GM19043 (cell line): ENCODE data around the gene PRKCSH.
"Not testable (repeated sequence)": the region's sequence is repeated elsewhere in the genome, so short reads cannot be mapped to it uniquely, and the experiment has no call there.

Experiments used
- ATAC-seq: cut with Tn5 transposase; IDR thresholded peaks from one replicate; pipeline ENCODE4 v1.9.1; 2021; ENCODE audit warnings: low read depth; ENCODE audit not compliant: unreplicated experiment

The PRKCSH gene

DNA sequence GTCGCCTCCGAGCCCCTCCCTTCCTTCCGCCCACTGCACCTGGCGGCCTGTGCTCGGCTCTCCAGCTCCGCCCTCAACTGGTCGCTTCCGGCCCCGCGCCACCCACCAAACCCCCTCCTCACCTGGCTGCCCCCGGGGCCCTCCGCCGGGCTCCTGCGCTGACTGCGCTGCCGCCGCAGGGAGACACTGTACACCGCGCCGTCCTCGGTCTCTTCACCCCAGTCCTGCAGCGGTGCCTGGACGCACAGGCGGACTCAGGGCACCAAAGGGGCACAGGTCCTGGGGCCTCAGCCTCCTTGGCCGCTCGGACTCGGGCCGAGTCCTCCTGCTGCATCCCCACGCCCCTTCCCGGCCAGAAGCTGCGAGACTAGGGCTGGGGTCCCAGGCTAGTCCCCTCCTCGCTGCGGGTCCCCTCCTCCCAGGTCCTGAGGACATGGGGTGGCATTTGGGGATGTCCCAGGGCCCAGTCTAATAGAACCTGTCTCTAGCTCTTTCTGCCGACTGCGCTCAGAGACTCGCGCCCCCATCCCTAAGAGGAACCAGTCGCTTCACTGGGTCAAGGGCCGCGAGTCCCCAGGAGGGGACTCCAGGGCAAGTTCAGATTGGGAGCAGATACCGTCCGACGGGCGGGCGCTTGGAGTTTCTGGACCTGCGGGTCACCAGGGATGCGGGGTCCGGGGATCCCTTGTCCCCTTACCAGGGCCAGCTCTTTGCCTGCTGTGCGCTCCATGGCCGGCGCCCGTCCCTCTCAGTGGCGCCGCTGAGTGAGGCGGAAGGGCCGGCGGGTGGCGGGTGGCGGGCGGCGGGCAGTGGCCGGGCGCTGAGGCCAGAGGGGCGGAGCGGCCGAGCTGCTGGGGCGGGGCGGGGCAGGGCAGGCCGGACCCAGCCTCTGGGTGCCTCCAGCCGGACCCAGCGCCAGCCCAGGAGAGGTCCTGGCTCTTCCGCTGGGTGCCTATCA lies 16.6 kb upstream of the PRKCSH start, which contains the start of gene RGL3:
Gene RGL3 (minus strand): TSS at position 766 of the 958 bp plus-strand sequence. CDS start 36 bp downstream, at position 730.
- no peak for ATAC-seq

DNA sequence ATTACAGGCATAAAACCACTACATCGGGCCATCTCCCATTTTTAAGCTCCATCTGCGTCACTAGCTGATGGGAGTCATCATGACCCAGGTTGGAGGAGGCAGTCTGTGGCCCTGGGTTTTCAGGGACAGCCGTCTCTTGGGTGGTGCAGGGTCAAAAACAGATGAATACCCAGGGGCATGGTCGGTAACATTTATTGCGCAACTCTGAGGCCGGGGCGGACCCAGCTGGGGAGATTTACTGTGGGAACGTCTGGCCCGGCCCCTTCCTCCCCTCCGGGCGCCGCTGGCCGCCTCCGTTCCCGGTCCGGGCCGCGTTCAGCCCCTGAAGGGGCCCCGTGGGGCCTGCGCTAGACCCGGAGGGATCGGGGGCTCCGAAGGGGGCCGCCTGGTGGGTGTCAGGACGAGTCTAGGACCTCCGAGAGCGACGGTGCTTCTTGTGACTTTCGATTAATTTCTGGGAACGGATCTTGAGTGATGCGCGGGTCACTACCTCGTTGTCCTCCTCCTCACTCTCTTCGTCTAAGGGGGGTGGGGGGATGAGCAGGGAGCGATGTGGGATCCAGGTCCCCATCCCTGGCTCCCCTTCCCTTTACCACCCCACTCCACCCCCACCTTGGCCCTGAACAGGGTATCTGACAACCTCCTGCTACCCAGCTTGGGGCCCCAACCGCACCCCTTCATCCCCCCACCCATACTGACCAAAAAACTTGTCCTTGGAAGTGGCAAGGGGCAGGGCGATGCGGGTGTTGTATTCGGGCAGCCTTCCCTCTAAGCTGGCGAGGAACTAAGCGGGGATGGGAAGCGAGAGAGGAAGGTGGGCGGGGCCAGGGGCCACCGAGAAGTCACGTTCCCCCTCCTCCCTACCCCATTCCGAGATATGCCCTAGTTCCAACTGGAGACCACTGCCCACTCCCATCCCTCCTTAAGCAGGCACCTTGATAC lies 14.7 kb upstream of the PRKCSH start:
- ATAC-seq: no peak

- no peak for ATAC-seq
Measured at GRCh38 chr19:11421371-11422098, 13.9 kb upstream of the PRKCSH start.

DNA sequence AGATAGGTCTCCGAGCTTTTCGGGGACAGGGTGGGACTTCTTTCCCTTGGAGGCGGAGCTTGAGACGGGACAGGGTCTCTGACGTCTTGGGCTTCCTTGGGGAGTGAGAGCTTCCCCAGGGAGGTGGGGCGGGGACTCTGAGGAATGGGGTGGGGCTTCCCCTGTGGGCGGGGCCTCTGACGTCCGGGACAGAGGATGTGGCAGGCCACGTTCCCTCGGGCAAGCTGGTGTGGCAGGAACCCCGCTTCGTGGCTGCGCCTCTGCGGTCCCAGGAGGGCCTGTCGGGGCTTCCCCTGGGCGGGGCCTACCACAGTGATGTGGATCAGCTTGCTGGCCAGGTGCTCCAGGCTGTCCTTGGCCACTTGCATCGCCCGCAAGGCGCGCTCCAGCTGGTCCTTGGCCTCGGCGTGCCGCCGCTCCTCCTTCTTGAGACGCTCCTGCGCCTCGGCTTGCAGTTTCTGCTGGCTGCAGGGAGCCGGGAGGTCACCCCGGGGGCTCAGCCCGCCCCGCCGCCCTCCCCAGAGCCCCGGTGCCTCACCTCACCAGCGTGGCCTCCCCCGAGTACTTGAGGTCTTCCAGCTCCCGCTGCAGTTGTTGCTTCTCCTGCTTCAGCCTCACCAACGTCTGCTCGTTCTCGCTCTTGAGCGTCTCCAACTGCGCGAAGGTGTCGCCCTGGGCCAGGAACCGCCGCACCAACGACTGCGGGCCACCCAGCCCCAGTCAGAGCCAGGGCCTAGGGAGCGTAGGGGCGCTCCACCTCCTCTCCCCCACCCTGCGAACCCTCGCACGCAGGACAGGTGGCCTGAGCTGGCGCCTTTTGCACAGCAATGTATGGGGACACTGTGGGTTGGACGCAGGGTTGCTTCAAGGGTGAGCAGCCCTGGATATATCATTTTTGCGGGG lies 13.0 kb upstream of the PRKCSH start:
- ATAC-seq: peak; percentile 46

DNA sequence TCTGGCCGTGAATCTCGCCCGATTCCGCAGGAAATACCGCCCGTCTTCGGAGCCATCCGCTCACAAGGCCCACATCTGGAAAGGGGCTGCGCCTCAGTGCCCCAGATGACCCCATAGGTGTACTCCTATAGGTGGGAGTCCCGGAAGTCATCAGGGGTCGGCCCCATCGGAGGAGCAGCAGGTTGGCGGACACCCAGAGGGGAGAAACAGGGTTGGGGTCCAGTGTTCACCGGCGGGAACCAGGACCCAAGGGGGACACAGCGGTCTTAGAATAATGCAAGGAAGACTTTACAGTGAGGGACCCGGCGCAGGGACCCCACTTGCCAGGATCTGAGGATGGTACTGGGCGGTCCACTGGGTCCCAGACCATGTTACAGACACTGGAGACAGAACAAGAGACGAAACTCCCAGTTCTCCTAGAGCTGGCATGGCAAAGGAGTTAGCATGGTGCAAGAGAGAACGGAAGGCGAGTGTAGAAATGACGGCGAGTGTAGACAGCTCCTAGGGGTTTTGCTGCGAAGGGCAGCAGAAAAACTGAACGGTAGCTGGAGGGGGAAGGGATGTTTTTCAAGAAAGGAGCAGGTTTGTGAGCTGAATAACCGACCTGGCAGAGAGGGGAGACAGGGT lies 12.2 kb upstream of the PRKCSH start:
- ATAC-seq: no peak

DNA sequence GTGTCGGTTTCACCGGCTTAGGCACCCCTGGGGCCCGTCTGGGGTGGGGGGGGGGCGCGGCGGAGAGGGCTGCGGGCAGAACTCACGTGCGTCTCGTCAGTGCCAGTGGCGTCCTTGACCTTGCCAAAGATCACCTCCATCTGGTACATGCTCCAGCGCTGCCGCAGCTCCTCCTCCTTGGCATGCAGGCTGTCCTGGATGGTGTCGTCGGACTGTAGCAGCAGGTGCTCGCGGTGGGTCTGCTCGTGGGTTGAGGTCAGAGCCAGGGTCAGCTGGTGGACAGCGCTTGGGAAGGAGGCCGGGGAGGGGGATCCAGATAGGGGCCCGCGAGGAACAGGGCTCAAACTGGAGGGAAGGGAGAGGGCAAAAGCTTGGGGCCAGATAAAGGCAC lies 11.6 kb upstream of the PRKCSH start:
- no peak for ATAC-seq

GRCh38 chr19:11425719-11426457 lies 9.5 kb upstream of the PRKCSH start:
- no peak for ATAC-seq

- no peak for ATAC-seq
Measured at GRCh38 chr19:11426656-11427055, 8.8 kb upstream of the PRKCSH start.

GRCh38 chr19:11433526-11433925 lies 1.9 kb upstream of the PRKCSH start:
- ATAC-seq: not testable (repeated sequence)

GRCh38 chr19:11434703-11435056 lies 755 bp upstream of the PRKCSH start:
- no peak for ATAC-seq

DNA sequence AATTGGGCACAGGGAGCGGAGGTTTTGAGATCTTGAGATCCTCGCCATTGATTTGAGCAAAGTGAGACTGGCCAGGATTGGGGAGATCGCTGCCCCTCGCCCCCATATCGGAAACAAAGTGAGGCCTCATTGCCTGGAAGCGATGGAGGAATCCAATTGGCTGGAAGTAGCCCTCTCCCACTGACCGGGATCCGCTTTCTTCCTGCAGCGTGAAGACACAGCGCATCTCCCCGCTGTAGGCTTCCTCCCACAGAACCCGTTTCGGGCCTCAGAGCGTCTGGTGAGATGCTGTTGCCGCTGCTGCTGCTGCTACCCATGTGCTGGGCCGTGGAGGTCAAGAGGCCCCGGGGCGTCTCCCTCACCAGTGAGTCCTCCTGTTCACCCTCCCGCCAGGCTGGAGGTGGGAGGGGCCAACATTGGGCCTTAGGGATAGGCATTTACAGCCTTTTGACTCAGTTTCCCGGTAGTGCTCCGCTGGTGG lies 438 bp downstream of the PRKCSH start:
- ATAC-seq: no peak

GRCh38 chr19:11437955-11438354 lies 2.5 kb downstream of the PRKCSH start:
- no peak for ATAC-seq

- no peak for ATAC-seq
Measured at GRCh38 chr19:11444059-11444458, 8.6 kb downstream of the PRKCSH start.

DNA sequence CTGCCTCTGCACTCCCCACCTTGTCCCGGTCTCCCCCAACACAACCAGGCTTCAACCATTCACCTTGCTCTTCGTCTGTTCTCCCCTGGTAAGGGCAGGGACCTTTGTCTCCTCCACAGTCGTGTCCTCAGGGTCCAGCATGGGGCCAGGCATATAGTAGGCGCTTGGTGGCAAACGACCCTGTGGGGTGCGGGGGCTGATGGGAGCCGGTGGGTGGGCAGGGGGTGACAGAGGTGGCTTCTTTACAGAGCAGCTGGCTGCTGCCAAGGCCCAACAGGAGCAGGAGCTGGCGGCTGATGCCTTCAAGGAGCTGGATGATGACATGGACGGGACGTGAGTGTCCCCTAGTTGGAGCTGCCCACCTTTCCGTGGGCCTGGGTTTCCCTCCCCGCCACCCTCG lies 9.7 kb downstream of the PRKCSH start:
- no peak for ATAC-seq

DNA sequence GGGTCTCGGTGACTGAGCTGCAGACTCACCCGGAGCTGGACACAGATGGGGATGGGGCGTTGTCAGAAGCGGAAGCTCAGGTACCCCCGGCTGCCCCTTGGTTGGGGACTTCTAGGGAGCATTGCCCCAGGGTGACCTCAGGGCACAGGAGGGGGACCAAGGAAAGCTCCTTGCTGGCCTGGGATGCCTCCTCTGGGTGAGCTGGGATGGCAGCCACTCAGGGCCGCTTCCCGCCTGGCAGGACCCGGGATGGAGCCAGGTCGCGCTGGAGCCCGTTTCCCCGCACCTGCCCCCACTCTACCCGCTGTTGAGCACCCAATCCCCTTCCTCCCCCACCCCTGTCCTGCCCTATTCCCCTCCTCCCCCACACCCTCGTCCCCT lies 10.8 kb downstream of the PRKCSH start:
- ATAC-seq: no peak

GRCh38 chr19:11446652-11447301 lies 11.3 kb downstream of the PRKCSH start:
- no peak for ATAC-seq

- no peak for ATAC-seq
Measured at GRCh38 chr19:11447347-11448262, 12.2 kb downstream of the PRKCSH start.
